SK-N-MC (cell line): ENCODE results near the gene PSG5.
"Not testable (repeated sequence)": the region's sequence is repeated elsewhere in the genome, so short reads cannot be mapped to it uniquely, and the experiment has no call there.

Source experiments
- EZH2 ChIP-seq: fragments of 200-600 bp; sonication (generic); IDR thresholded peaks from one replicate; pipeline ENCODE4 v1.6.1; 2017; ENCODE audit warnings: antibody characterized with exemption
- POLR2AphosphoS5 ChIP-seq: IDR thresholded peaks from 2 replicates; pipeline ENCODE4 v1.6.1; 2012; ENCODE audit warnings: mild to moderate bottlenecking, low read depth, low read length, borderline replicate concordance

- TF ChIP-seq EZH2, POLR2AphosphoS5: not testable (repeated sequence)
These were observed 7.8 kb downstream of the PSG5 start for GRCh38 chr19:43178577-43178976.
